ENCODE measurements around the gene FRMPD2. TPM values are rescaled to one million over a fixed set of nuclear protein-coding genes. Genes with fewer than 3 reads are reported as not detected.

FRMPD2 gene
- total and polyA plus RNA-seq, 2 experiments from 2014 or later, result not detected

DNA sequence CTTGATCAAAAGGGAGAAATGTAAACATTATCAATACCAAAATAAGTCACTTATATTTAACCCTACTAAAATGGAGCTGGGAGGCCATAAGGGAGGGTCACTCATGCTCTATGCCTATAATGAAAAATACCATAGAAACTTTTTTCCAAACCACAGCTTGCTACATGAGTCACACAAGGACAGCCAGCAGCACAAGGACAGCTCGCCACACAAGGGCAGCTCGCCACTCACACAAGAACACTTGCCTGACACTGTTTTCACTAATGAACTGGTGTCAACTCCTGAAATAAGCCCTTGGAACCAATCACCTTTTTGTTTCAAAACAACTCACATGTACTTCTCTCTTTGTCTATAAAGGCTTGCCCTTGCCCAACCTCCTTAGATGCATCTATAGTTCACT lies 43.3 kb downstream of the FRMPD2 start:
- Histone ChIP-seq H3K79me2 (replicated peaks; ENCODE audit: insufficient read depth) (no peaks in the 10 kb centered on the region), H3F3A (replicated peaks; ENCODE audit: low read depth) (no peaks in the 10 kb centered on the region), H3K4me3 (no peak overlapping the region), H3K36me3 (ENCODE audit: insufficient read depth) (no peaks in the 10 kb centered on the region), H3K4me1 (ENCODE audit: insufficient read depth) (no peaks in the 10 kb centered on the region), H3K27ac (ENCODE audit: low read depth) (no peak overlapping the region), H2AFZ (no peak overlapping the region), H3K4me2 (no peak overlapping the region), H3K9me2 (ENCODE audit: insufficient read depth) (no peaks in the 10 kb centered on the region; the same call in 1 of the 2 replicates), H3K27me3 (ENCODE audit: insufficient read depth) (no peaks in the 10 kb centered on the region), H4K20me1 (replicated peaks; ENCODE audit: insufficient read depth) (no peaks in the 10 kb centered on the region)
- ATAC-seq, result no peak
- H3K27ac Mint-ChIP-seq, result no peak overlapping the region
- H3K36me3 Mint-ChIP-seq (ENCODE audit: low read depth), result no peaks in the 10 kb centered on the region; the same call in 2 of the 3 replicates
- peaks cover 8% of the 10 kb centered on the region for H3K4me1 Mint-ChIP-seq
- no peaks in the 10 kb centered on the region; the same call in 2 of the 3 replicates for H3K9me3 Mint-ChIP-seq
- no peak overlapping the region for H3K4me3 Mint-ChIP-seq
- no peak for DNase-seq (ENCODE audit: low spot score)
- no peaks in the 10 kb centered on the region for H3K27me3 Mint-ChIP-seq (ENCODE audit: insufficient read depth, low read depth, poor library complexity)
- TF ChIP-seq EZH2phosphoT487 (IDR thresholded peaks at IDR 0.05; ENCODE audit: unreplicated experiment) (no peak), ZNF114 (CRISPR knock-in tag; IDR thresholded peaks at IDR 0.05) (no peak)

DNA sequence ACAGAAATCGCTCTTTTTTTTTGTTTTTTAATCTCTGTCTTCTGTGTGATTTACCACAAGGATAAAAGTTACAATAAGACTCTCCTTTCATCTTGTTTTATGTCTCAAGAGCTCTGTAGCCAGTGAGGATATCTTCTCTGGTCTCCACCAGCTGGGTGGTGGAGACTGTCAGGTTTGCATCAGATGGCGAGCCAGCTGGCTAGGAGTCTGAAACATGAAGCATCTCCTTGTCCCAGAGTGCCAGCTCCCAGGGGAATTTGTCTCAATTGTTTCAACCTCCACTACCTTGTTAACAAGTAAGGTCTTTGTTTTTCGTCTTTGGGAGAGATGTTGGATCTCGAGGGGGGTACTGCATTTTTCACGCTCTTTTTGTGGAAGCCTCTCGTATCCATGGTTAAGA lies 47.3 kb downstream of the FRMPD2 start:
- no peaks in the 10 kb centered on the region for H3F3A ChIP-seq (replicated peaks; ENCODE audit: low read depth)
- H3K27ac ChIP-seq (ENCODE audit: low read depth), result no peak overlapping the region
- H3K4me1 ChIP-seq (ENCODE audit: insufficient read depth), result no peaks in the 10 kb centered on the region
- Mint-ChIP-seq H3K9me3 (no peaks in the 10 kb centered on the region), H3K4me3 (no peak overlapping the region), H3K4me1 (peaks cover 7% of the 10 kb centered on the region; the same call in 2 of the 3 replicates), H3K27me3 (ENCODE audit: insufficient read depth, low read depth, poor library complexity) (no peaks in the 10 kb centered on the region), H3K27ac (no peak overlapping the region), H3K36me3 (ENCODE audit: low read depth) (no peaks in the 10 kb centered on the region)
- H4K20me1 ChIP-seq (replicated peaks; ENCODE audit: insufficient read depth), result no peaks in the 10 kb centered on the region
- no peak overlapping the region for H2AFZ ChIP-seq
- ATAC-seq, result no peak
- no peaks in the 10 kb centered on the region for H3K79me2 ChIP-seq (replicated peaks; ENCODE audit: insufficient read depth)
- H3K4me2 ChIP-seq, result no peak overlapping the region
- no peak overlapping the region for H3K4me3 ChIP-seq
- no peaks in the 10 kb centered on the region; the same call in 1 of the 2 replicates for H3K36me3 ChIP-seq (ENCODE audit: insufficient read depth)
- TF ChIP-seq CREB1 (CRISPR knock-in tag; IDR thresholded peaks at IDR 0.05; ENCODE audit: low read depth) (no peak), EZH2phosphoT487 (IDR thresholded peaks at IDR 0.05; ENCODE audit: unreplicated experiment) (no peak), REST (IDR thresholded peaks at IDR 0.05; ENCODE audit: unreplicated experiment) (no peak)
- TF ChIP-seq, protein P1, sequence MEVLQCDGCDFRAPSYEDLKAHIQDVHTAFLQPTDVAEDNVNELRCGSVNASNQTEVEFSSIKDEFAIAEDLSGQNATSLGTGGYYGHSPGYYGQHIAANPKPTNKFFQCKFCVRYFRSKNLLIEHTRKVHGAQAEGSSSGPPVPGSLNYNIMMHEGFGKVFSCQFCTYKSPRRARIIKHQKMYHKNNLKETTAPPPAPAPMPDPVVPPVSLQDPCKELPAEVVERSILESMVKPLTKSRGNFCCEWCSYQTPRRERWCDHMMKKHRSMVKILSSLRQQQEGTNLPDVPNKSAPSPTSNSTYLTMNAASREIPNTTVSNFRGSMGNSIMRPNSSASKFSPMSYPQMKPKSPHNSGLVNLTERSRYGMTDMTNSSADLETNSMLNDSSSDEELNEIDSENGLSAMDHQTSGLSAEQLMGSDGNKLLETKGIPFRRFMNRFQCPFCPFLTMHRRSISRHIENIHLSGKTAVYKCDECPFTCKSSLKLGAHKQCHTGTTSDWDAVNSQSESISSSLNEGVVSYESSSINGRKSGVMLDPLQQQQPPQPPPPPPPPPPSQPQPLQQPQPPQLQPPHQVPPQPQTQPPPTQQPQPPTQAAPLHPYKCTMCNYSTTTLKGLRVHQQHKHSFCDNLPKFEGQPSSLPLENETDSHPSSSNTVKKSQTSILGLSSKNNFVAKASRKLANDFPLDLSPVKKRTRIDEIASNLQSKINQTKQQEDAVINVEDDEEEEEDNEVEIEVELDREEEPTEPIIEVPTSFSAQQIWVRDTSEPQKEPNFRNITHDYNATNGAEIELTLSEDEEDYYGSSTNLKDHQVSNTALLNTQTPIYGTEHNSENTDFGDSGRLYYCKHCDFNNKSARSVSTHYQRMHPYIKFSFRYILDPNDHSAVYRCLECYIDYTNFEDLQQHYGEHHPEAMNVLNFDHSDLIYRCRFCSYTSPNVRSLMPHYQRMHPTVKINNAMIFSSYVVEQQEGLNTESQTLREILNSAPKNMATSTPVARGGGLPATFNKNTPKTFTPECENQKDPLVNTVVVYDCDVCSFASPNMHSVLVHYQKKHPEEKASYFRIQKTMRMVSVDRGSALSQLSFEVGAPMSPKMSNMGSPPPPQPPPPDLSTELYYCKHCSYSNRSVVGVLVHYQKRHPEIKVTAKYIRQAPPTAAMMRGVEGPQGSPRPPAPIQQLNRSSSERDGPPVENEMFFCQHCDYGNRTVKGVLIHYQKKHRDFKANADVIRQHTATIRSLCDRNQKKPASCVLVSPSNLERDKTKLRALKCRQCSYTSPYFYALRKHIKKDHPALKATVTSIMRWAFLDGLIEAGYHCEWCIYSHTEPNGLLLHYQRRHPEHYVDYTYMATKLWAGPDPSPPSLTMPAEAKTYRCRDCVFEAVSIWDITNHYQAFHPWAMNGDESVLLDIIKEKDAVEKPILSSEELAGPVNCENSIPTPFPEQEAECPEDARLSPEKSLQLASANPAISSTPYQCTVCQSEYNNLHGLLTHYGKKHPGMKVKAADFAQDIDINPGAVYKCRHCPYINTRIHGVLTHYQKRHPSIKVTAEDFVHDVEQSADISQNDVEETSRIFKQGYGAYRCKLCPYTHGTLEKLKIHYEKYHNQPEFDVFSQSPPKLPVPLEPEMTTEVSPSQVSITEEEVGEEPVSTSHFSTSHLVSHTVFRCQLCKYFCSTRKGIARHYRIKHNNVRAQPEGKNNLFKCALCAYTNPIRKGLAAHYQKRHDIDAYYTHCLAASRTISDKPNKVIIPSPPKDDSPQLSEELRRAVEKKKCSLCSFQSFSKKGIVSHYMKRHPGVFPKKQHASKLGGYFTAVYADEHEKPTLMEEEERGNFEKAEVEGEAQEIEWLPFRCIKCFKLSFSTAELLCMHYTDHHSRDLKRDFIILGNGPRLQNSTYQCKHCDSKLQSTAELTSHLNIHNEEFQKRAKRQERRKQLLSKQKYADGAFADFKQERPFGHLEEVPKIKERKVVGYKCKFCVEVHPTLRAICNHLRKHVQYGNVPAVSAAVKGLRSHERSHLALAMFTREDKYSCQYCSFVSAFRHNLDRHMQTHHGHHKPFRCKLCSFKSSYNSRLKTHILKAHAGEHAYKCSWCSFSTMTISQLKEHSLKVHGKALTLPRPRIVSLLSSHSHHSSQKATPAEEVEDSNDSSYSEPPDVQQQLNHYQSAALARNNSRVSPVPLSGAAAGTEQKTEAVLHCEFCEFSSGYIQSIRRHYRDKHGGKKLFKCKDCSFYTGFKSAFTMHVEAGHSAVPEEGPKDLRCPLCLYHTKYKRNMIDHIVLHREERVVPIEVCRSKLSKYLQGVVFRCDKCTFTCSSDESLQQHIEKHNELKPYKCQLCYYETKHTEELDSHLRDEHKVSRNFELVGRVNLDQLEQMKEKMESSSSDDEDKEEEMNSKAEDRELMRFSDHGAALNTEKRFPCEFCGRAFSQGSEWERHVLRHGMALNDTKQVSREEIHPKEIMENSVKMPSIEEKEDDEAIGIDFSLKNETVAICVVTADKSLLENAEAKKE (CRISPR knock-in tag; IDR thresholded peaks at IDR 0.05), result no peak
- H3K9me2 ChIP-seq (ENCODE audit: insufficient read depth), result peaks cover 4% of the 10 kb centered on the region; the same call in 1 of the 2 replicates
- no peaks in the 10 kb centered on the region for H3K27me3 ChIP-seq (ENCODE audit: insufficient read depth)
- DNase-seq (ENCODE audit: low spot score), result no peak

Data from GM23338 (cell line).